ENCODE data around the gene DPP10. TPM values are rescaled to one million over a fixed set of nuclear protein-coding genes. Genes with fewer than 3 reads are reported as not detected.

DPP10 gene
- total RNA-seq, 1 experiment from 2014 or later = not detected

DNA sequence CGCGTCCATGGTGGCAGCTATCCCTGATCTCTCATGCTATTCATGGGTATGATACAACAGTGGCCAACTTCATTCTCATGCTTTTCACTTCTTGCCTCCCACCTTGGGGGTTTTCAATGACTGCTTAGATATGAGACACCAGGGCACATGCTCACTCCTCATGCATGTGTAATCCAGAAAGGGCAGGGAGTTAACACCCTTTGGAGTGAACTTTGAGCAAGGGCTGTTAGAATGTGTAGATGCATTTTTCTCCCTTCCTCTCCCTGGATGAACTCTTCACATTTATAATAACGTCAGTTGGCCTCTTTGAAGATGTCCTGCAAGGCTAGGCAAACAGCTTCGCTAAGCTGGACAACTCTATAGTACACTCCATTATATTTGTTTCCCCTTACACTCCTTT, 56.7 kb downstream of the DPP10 start:
- Mint-ChIP-seq H3K36me3 (ENCODE audit: insufficient read depth, unreplicated experiment) (no peaks in the 10 kb centered on the region), H3K27me3 (ENCODE audit: insufficient read depth, unreplicated experiment) (no peaks in the 10 kb centered on the region), H3K27ac (ENCODE audit: low read depth, unreplicated experiment) (no peak overlapping the region), H3K9me3 (ENCODE audit: unreplicated experiment) (no peaks in the 10 kb centered on the region), H3K4me3 (ENCODE audit: unreplicated experiment) (no peak overlapping the region), H3K4me1 (ENCODE audit: insufficient read depth, unreplicated experiment) (no peaks in the 10 kb centered on the region)
- TF ChIP-seq, protein P1, sequence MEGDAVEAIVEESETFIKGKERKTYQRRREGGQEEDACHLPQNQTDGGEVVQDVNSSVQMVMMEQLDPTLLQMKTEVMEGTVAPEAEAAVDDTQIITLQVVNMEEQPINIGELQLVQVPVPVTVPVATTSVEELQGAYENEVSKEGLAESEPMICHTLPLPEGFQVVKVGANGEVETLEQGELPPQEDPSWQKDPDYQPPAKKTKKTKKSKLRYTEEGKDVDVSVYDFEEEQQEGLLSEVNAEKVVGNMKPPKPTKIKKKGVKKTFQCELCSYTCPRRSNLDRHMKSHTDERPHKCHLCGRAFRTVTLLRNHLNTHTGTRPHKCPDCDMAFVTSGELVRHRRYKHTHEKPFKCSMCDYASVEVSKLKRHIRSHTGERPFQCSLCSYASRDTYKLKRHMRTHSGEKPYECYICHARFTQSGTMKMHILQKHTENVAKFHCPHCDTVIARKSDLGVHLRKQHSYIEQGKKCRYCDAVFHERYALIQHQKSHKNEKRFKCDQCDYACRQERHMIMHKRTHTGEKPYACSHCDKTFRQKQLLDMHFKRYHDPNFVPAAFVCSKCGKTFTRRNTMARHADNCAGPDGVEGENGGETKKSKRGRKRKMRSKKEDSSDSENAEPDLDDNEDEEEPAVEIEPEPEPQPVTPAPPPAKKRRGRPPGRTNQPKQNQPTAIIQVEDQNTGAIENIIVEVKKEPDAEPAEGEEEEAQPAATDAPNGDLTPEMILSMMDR (IDR thresholded peaks at IDR 0.05; ENCODE audit: unreplicated experiment) = no peak
- DNase-seq (ENCODE audit: unreplicated experiment) = no peak
- CTCF ChIA-PET = interaction anchor here (0.6 kb wide), 3 partner anchors 27 to 705 kb away, joined by 3 to 6 read pairs (median 5); no protein-coding TSS in a partner anchor
- BruUV-seq (replicated peaks) = no TSS peak
- POLR2A ChIA-PET = no interaction called here
- intact Hi-C loops (cut with micrococcal nuclease) = no loop called here

DNA sequence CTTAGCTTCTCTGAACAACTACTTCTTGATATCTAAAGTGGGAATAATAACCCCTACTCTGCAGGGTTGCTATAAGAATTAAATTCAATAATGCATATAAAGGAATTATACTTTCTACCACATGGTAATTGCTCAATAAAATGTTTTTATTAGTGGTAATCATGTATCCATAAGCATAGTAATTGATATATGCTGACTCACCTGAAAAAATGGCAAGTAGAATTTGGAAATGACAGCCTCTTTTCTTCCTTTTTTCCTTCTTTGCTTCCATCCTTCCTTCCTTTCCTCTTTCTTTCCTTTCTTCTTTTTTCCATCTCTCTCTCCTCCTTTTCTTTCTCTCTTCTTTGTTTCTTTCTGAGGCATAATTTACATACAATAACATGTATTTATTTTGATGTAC, 65.3 kb downstream of the DPP10 start:
- POLR2A ChIA-PET = no interaction called here

DNA sequence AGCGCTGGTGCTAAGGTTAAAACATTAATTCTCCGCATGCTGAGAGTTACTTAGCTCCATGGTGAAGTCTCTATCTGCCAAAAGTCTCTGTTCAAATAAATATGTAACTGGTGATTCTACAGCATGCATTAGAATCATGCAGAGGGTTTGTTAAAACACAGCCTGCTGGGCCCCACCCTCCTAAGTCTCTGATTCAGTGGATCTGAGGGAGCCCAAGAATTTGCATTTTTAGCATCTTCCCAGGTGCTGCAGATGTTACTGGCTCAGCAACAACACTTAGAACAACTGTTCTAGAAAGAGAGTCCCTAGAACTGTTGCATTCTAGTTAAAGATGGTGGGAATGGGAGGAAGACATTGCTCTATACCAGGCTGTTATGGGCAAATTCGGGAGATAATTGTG, 73.4 kb downstream of the DPP10 start:
- TF ChIP-seq, protein P1 (IDR thresholded peaks at IDR 0.05; ENCODE audit: unreplicated experiment) = no peak
- BruUV-seq (replicated peaks) = no TSS peak
- Mint-ChIP-seq H3K27me3 (ENCODE audit: insufficient read depth, unreplicated experiment) (no peaks in the 10 kb centered on the region), H3K4me3 (ENCODE audit: unreplicated experiment) (no peak overlapping the region), H3K36me3 (ENCODE audit: insufficient read depth, unreplicated experiment) (no peaks in the 10 kb centered on the region), H3K4me1 (ENCODE audit: insufficient read depth, unreplicated experiment) (no peaks in the 10 kb centered on the region), H3K27ac (ENCODE audit: low read depth, unreplicated experiment) (no peak overlapping the region), H3K9me3 (ENCODE audit: unreplicated experiment) (no peaks in the 10 kb centered on the region)
- no peak for DNase-seq (ENCODE audit: unreplicated experiment)
- ChIA-PET POLR2A (no interaction called here), CTCF (interaction anchor here (0.6 kb wide), 1 partner anchor 411 kb away, joined by 6 read pairs; no protein-coding TSS in a partner anchor)
- intact Hi-C loops (cut with micrococcal nuclease) = no loop called here

More for the DNA sequence above, 65.3 kb downstream of the DPP10 start:
- H3K27me3 Mint-ChIP-seq (ENCODE audit: insufficient read depth, unreplicated experiment) = peaks cover 27% of the 10 kb centered on the region
- TF ChIP-seq, protein P1 (IDR thresholded peaks at IDR 0.05; ENCODE audit: unreplicated experiment) = no peak
- no peak overlapping the region for H3K27ac Mint-ChIP-seq (ENCODE audit: low read depth, unreplicated experiment)
- intact Hi-C loops (cut with micrococcal nuclease) = no loop called here
- H3K4me1 Mint-ChIP-seq (ENCODE audit: insufficient read depth, unreplicated experiment) = no peaks in the 10 kb centered on the region
- no peak for DNase-seq (ENCODE audit: unreplicated experiment)
- CTCF ChIA-PET = interaction anchor here (0.6 kb wide), 1 partner anchor 36 kb away, joined by 3 read pairs; no protein-coding TSS in a partner anchor
- no peaks in the 10 kb centered on the region for H3K9me3 Mint-ChIP-seq (ENCODE audit: unreplicated experiment)
- no peaks in the 10 kb centered on the region for H3K36me3 Mint-ChIP-seq (ENCODE audit: insufficient read depth, unreplicated experiment)
- no peak overlapping the region for H3K4me3 Mint-ChIP-seq (ENCODE audit: unreplicated experiment)
- BruUV-seq (replicated peaks) = no TSS peak

DNA sequence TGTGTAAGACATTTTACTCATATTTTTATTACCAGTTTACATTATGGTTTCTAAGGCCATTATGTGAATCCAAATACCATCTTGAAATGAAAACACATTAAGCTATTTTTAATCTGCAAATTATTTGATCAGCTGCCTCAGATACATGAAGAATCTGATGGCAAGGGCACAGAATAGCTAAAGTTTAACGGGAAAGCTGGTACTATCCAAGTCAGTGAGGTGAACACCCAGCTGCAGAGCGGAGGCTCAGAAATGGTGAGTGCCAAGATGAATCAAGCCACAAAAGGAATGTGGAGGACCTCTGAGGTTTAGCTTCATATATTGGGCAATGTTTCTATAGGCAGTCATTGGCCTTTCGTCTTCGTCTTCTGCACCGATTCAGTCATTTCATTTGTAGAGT, 75.1 kb downstream of the DPP10 start:
- Mint-ChIP-seq H3K36me3 (ENCODE audit: insufficient read depth, unreplicated experiment) (no peaks in the 10 kb centered on the region), H3K9me3 (ENCODE audit: unreplicated experiment) (no peaks in the 10 kb centered on the region), H3K4me1 (ENCODE audit: insufficient read depth, unreplicated experiment) (no peaks in the 10 kb centered on the region), H3K27ac (ENCODE audit: low read depth, unreplicated experiment) (no peak overlapping the region), H3K4me3 (ENCODE audit: unreplicated experiment) (no peak overlapping the region), H3K27me3 (ENCODE audit: insufficient read depth, unreplicated experiment) (no peaks in the 10 kb centered on the region)
- intact Hi-C loops (cut with micrococcal nuclease) = no loop called here
- TF ChIP-seq, protein P1 (IDR thresholded peaks at IDR 0.05; ENCODE audit: unreplicated experiment) = no peak
- POLR2A ChIA-PET = no interaction called here
- no TSS peak for BruUV-seq (replicated peaks)
- CTCF ChIA-PET = interaction anchor here (0.7 kb wide), 1 partner anchor 70 kb away, joined by 3 read pairs; no protein-coding TSS in a partner anchor
- no peak for DNase-seq (ENCODE audit: unreplicated experiment)

All from MCF 10A (cell line).